SU-DHL-6 (cell line): ENCODE results near the gene PTGES2.
"Not testable (repeated sequence)": the region's sequence is repeated elsewhere in the genome, so short reads cannot be mapped to it uniquely, and the experiment has no call there.

Experiments used
- H2AFZ ChIP-seq: fragments of 200-600 bp; sonication (generic); 2 replicates; pipeline ENCODE4 v1.6.1; 2014; ENCODE audit warnings: low read depth, mild to moderate bottlenecking, moderate library complexity, mixed read lengths, antibody characterized with exemption, low read length; ENCODE audit not compliant: severe bottlenecking
- H3F3A ChIP-seq: fragments of 200-600 bp; shearing (Covaris generic); 2 replicates; pipeline ENCODE4 v1.6.0; 2016; ENCODE audit warnings: antibody characterized with exemption, mild to moderate bottlenecking; ENCODE audit not compliant: insufficient read depth
- H3K27ac ChIP-seq: fragments of 200-600 bp; sonication (generic); 2 replicates; pipeline ENCODE4 v1.5.1; 2016; ENCODE audit warnings: low read depth, mild to moderate bottlenecking, low read length, moderate library complexity, mixed read lengths
- H3K27me3 ChIP-seq: fragments of 200-600 bp; sonication (generic), shearing (Covaris generic); 2 replicates; pipeline ENCODE4 v1.6.0; 2014; ENCODE audit warnings: mild to moderate bottlenecking, low read length
- H3K36me3 ChIP-seq: fragments of 200-600 bp; sonication (generic); 2 replicates; pipeline ENCODE4 v1.6.1; 2014; ENCODE audit warnings: mild to moderate bottlenecking, low read length, mixed read lengths
- H3K4me2 ChIP-seq: fragments of 300-600, 200-600 bp; shearing (Covaris generic), sonication (generic); 2 replicates; pipeline ENCODE4 v1.6.0; 2014; ENCODE audit warnings: low read length, low read depth, mild to moderate bottlenecking; ENCODE audit not compliant: poor library complexity, severe bottlenecking
- H3K4me3 ChIP-seq: fragments of 200-600 bp; sonication (generic); 2 replicates; pipeline ENCODE4 v1.5.1; 2014; ENCODE audit warnings: antibody characterized with exemption, low read length, mild to moderate bottlenecking, mixed read lengths; ENCODE audit not compliant: insufficient read depth, poor library complexity, severe bottlenecking
- H3K79me2 ChIP-seq: fragments of 200-600 bp; sonication (generic); 2 replicates; pipeline ENCODE4 v1.6.1; 2014; ENCODE audit warnings: mild to moderate bottlenecking, low read length, moderate library complexity; ENCODE audit not compliant: insufficient read depth
- H3K9ac ChIP-seq: fragments of 200-600 bp; sonication (generic); 2 replicates; pipeline ENCODE4 v1.7.0; 2014; ENCODE audit warnings: mild to moderate bottlenecking, low read length
- H3K9me2 ChIP-seq: fragments of 200-600 bp; sonication (generic); replicated peaks from 2 replicates; pipeline ENCODE4 v1.6.1; 2014; ENCODE audit warnings: low read length; ENCODE audit not compliant: insufficient read depth
- H3K9me3 ChIP-seq: fragments of 200-600 bp; sonication (generic); 2 replicates; pipeline ENCODE4 v1.6.1; 2014; ENCODE audit warnings: low read length, mixed read lengths; ENCODE audit not compliant: insufficient read depth
- H4K20me1 ChIP-seq: fragments of 200-600 bp; sonication (generic); 2 replicates; pipeline ENCODE4 v1.6.1; 2014; ENCODE audit warnings: low read depth, mild to moderate bottlenecking, antibody characterized with exemption, low read length, moderate library complexity, mixed read lengths
- CTCF ChIP-seq: fragments of 200-600 bp; sonication (generic); IDR thresholded peaks from one replicate; pipeline ENCODE4 v1.5.1; 2017; ENCODE audit warnings: antibody characterized with exemption, mild to moderate bottlenecking, low read length, moderate library complexity; ENCODE audit not compliant: insufficient read depth, poor library complexity, severe bottlenecking
- EZH2phosphoT487 ChIP-seq: fragments of 200-600 bp; sonication (generic), shearing (Covaris generic); conservative IDR thresholded peaks from 2 replicates; pipeline ENCODE4 v1.6.1; 2018; ENCODE audit warnings: mild to moderate bottlenecking, antibody characterized with exemption, low read length, moderate library complexity, mixed read lengths

Gene PTGES2

DNA sequence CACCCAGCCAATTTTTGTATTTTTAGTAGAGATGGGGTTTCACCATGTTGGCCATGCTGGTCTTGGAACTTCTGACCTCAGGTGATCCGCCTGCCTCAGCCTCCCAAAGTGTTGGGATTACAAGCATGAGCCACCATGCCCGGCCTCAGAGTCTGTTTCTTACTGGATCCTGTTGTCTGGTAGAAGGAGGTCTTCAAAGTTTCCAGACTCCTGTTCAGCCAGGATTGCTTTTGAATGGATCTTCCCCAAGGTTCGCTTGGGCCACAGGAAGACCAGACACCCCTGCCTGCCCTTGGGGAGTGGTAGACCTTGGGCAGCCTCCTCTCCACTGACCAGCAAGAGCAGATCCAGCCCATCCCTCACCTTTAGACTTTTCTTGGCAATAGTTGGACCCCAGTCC is 14.1 kb upstream of the PTGES2 start:
- Histone ChIP-seq H3K4me2 (no peak overlapping the region), H3K4me3 (no peak overlapping the region), H3F3A (no peaks in the 10 kb centered on the region), H3K36me3 (no peaks in the 10 kb centered on the region), H3K9me3 (no peaks in the 10 kb centered on the region), H3K27me3 (no peaks in the 10 kb centered on the region), H3K79me2 (no peaks in the 10 kb centered on the region), H2AFZ (no peak overlapping the region), H3K9me2 (no peaks in the 10 kb centered on the region), H4K20me1 (no peaks in the 10 kb centered on the region), H3K9ac (no peak overlapping the region), H3K27ac (no peak overlapping the region)
- no peak for TF ChIP-seq CTCF
- no peak for TF ChIP-seq EZH2phosphoT487

DNA sequence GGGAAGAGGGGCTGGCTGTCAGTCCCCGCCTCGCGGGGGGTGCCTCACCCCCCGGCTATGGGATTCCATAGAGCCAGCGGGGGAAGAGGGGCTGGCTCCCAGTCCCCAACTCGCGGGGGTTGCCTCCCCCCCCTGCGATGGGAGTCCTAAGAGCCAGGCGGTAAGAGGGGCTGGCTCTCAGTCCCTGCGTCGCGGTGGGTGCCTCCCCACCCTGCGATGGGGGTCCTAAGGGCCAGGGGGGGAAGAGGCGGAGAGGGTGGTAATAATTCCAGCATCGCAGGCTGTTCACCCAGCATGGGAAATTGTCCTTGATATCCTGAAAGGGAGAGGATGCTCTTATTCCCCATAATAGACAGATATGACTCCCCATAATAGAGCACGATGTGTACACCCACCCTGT is 12.1 kb upstream of the PTGES2 start:
- no peak overlapping the region for H3K27ac ChIP-seq
- H3K9me3 ChIP-seq: no peaks in the 10 kb centered on the region
- no peak overlapping the region for H3K4me3 ChIP-seq
- H4K20me1 ChIP-seq: no peaks in the 10 kb centered on the region
- H3F3A ChIP-seq: no peaks in the 10 kb centered on the region
- H3K27me3 ChIP-seq: no peaks in the 10 kb centered on the region
- H2AFZ ChIP-seq: no peak overlapping the region
- H3K9me2 ChIP-seq: no peaks in the 10 kb centered on the region
- H3K36me3 ChIP-seq: no peaks in the 10 kb centered on the region
- no peak overlapping the region for H3K9ac ChIP-seq
- no peaks in the 10 kb centered on the region for H3K79me2 ChIP-seq
- no peak for TF ChIP-seq EZH2phosphoT487
- no peak overlapping the region for H3K4me2 ChIP-seq

DNA sequence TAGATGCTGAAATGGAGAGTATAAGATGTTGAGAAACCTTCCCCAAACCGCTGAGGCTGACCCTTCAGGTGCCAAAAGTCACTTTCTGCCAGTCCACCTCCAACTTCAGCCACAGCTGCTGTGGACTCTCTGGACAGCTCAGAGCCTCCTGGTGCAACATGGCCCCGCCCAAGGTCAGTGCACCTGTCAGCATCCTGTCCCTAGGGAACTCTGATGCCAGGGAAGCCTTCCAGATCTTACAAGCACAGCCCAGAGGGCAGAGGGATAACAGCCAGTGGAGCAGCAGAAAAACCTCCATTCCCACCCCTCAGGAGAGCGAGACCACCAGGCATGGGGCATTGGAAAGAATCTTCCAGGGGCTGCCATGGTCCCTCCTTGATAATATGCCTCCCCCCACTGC is 10.5 kb upstream of the PTGES2 start:
- H3F3A ChIP-seq: no peaks in the 10 kb centered on the region
- no peak overlapping the region for H3K4me3 ChIP-seq
- no peaks in the 10 kb centered on the region for H3K9me2 ChIP-seq
- no peak overlapping the region for H3K9ac ChIP-seq
- no peak overlapping the region for H2AFZ ChIP-seq
- no peaks in the 10 kb centered on the region for H3K79me2 ChIP-seq
- TF ChIP-seq CTCF (no peak), EZH2phosphoT487 (no peak)
- no peak overlapping the region for H3K4me2 ChIP-seq
- H3K27me3 ChIP-seq: no peaks in the 10 kb centered on the region
- no peaks in the 10 kb centered on the region for H3K36me3 ChIP-seq
- H3K9me3 ChIP-seq: no peaks in the 10 kb centered on the region
- no peak overlapping the region for H3K27ac ChIP-seq
- no peaks in the 10 kb centered on the region for H4K20me1 ChIP-seq

DNA sequence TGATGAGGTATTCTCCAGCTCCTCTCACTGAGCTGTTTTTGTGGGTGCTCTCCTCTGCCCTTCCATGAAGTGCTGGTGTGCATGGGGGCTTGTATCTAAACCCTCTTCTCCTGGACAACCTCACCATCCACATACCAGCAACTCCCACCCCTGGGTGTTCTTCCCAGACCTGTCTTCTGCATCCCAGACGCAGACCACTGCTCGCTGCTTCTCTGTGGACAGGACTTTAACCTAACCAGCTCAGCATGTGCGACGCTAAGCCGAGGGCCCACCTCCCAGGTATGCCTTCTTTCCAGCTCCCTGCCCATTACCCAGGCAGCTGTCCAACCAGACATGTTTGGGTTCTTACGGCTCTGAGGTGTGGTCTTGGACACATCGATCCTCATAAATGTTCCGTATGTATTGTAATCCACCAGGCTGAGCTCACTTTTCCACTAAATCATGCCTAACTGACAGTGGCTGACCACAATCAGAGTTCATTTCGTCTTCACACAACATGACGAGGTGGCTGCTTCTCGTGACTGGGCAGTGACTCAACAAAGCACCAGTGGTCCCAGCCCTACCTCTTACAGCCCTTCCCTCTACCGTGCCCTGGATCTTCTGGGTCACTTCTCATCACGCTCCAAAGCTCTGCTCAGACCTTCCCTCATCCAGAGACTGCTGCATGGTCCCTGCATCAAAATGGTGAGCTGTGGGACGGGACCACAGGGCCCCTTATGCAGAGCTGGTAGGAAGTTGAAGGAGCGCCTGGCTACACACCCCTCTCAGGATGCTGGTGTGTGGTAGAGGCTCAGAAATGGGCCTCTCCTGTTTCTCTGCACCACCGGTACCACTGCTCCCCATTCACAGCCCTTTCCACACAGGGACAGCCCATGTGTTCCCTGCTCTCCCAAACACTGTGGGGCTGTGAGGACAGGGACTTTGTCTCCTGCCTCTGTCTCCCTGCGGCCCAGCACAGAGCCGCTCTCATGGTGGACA is 9.6 kb upstream of the PTGES2 start:
- TF ChIP-seq EZH2phosphoT487 (no peak), CTCF (no peak)
- H3K27ac ChIP-seq: no peak overlapping the region
- no peaks in the 10 kb centered on the region for H3K36me3 ChIP-seq
- H3K9me2 ChIP-seq: no peaks in the 10 kb centered on the region
- H3K9me3 ChIP-seq: no peaks in the 10 kb centered on the region
- no peaks in the 10 kb centered on the region for H3K79me2 ChIP-seq
- H2AFZ ChIP-seq: no peak overlapping the region
- no peak overlapping the region for H3K9ac ChIP-seq
- no peaks in the 10 kb centered on the region for H3F3A ChIP-seq
- H3K4me3 ChIP-seq: no peak overlapping the region
- H3K27me3 ChIP-seq: no peaks in the 10 kb centered on the region
- no peaks in the 10 kb centered on the region for H4K20me1 ChIP-seq
- no peak overlapping the region for H3K4me2 ChIP-seq

GRCh38 chr9:128135561-128135960 is 8.0 kb upstream of the PTGES2 start:
- not testable (repeated sequence) for H4K20me1 ChIP-seq, H3K36me3 ChIP-seq, H3K4me3 ChIP-seq, H3K79me2 ChIP-seq, H3K9me2 ChIP-seq, H3F3A ChIP-seq, H3K9me3 ChIP-seq, H2AFZ ChIP-seq, H3K4me2 ChIP-seq, H3K27me3 ChIP-seq, H3K9ac ChIP-seq, H3K27ac ChIP-seq

- not testable (repeated sequence) for H3K9me2 ChIP-seq, H2AFZ ChIP-seq, H3K27ac ChIP-seq, H3K9me3 ChIP-seq, H3K4me3 ChIP-seq, H3F3A ChIP-seq, H3K9ac ChIP-seq, H4K20me1 ChIP-seq, H3K79me2 ChIP-seq, H3K27me3 ChIP-seq, H3K36me3 ChIP-seq, H3K4me2 ChIP-seq
These were observed 4.6 kb upstream of the PTGES2 start for GRCh38 chr9:128132139-128132538.
